GM23338 (cell line): ENCODE measurements around the gene MAPK14. TPM values are rescaled to one million over a fixed set of nuclear protein-coding genes. Genes with fewer than 3 reads are reported as not detected.

Experiments used
- ATAC-seq: fragments of 200-7000 bp; cut with Tn5 transposase; 3 replicates; pipeline ENCODE4 v1.9.1; 2020
- DNase-seq: peaks from one replicate; pipeline ENCODE4 v3.0.0-alpha.2; 2015; ENCODE audit warnings: low spot score
- H2AFZ ChIP-seq: fragments of 200-600 bp; sonication (generic); 2 replicates; pipeline ENCODE4 v1.8.0; 2016; ENCODE audit warnings: antibody characterized with exemption, mild to moderate bottlenecking, moderate library complexity
- H3F3A ChIP-seq: fragments of 200-600 bp; sonication (generic); replicated peaks from 2 replicates; pipeline ENCODE4 v1.8.0; 2017; ENCODE audit warnings: antibody characterized with exemption, mixed run types, low read depth
- H3K27ac ChIP-seq: fragments of 200-600 bp; sonication (generic); 2 replicates; pipeline ENCODE4 v1.6.1; 2016; ENCODE audit warnings: low read depth
- H3K27me3 ChIP-seq: fragments of 200-600 bp; sonication (generic); 2 replicates; pipeline ENCODE4 v1.8.0; 2016; ENCODE audit warnings: mild to moderate bottlenecking, mixed run types, moderate library complexity; ENCODE audit not compliant: insufficient read depth
- H3K36me3 ChIP-seq: fragments of 200-600 bp; sonication (generic); 2 replicates; pipeline ENCODE4 v1.8.0; 2016; ENCODE audit warnings: mild to moderate bottlenecking; ENCODE audit not compliant: insufficient read depth
- H3K4me1 ChIP-seq: fragments of 200-600 bp; sonication (generic); 2 replicates; pipeline ENCODE4 v1.8.0; 2016; ENCODE audit warnings: mild to moderate bottlenecking, moderate library complexity; ENCODE audit not compliant: insufficient read depth
- H3K4me2 ChIP-seq: fragments of 200-600 bp; sonication (generic); 2 replicates; pipeline ENCODE4 v1.7.1; 2017; ENCODE audit warnings: mixed run types
- H3K4me3 ChIP-seq: fragments of 200-600 bp; sonication (generic); 2 replicates; pipeline ENCODE4 v1.6.1; 2016; ENCODE audit warnings: mixed run types
- H3K79me2 ChIP-seq: fragments of 200-600 bp; sonication (generic); replicated peaks from 2 replicates; pipeline ENCODE4 v1.8.0; 2017; ENCODE audit warnings: mild to moderate bottlenecking; ENCODE audit not compliant: insufficient read depth
- H3K9me2 ChIP-seq: fragments of 200-600 bp; sonication (generic); 2 replicates; pipeline ENCODE4 v1.8.0; 2017; ENCODE audit not compliant: insufficient read depth
- H4K20me1 ChIP-seq: fragments of 200-600 bp; sonication (generic); replicated peaks from 2 replicates; pipeline ENCODE4 v1.8.0; 2017; ENCODE audit warnings: mild to moderate bottlenecking; ENCODE audit not compliant: insufficient read depth
- H3K27ac Mint-ChIP-seq: 2 replicates; pipeline ENCODE4 v1.8.0; 2020; ENCODE audit warnings: inconsistent platforms, mild to moderate bottlenecking, moderate library complexity, mixed read lengths
- H3K27me3 Mint-ChIP-seq: 3 replicates; pipeline ENCODE4 v1.8.0; 2022; ENCODE audit warnings: low read depth, mild to moderate bottlenecking, moderate library complexity, mixed read lengths, inconsistent platforms; ENCODE audit not compliant: insufficient read depth, poor library complexity
- H3K36me3 Mint-ChIP-seq: 3 replicates; pipeline ENCODE4 v1.8.0; 2021; ENCODE audit warnings: low read depth, mild to moderate bottlenecking, inconsistent platforms, moderate library complexity, mixed read lengths
- H3K4me1 Mint-ChIP-seq: 3 replicates; pipeline ENCODE4 v1.8.0; 2020; ENCODE audit warnings: mild to moderate bottlenecking, inconsistent platforms, mixed read lengths
- H3K4me3 Mint-ChIP-seq: 3 replicates; pipeline ENCODE4 v1.8.0; 2021; ENCODE audit warnings: moderate library complexity, mild to moderate bottlenecking, inconsistent platforms, mixed read lengths
- H3K9me3 Mint-ChIP-seq: 3 replicates; pipeline ENCODE4 v1.8.0; 2020; ENCODE audit warnings: moderate library complexity, mild to moderate bottlenecking, inconsistent platforms, mixed read lengths
- CTCF ChIP-seq, 2 experiments: fragments of 200-600 bp in 1 of 2; sonication (generic) in 1 of 2; conservative IDR thresholded peaks; 2 replicates each; pipeline versions ENCODE4 v1.5.1 to v1.6.1; 2016 to 2017; ENCODE audit warnings: antibody characterized with exemption in 2 of 2, low read depth in 2 of 2, mild to moderate bottlenecking in 2 of 2, moderate library complexity in 1 of 2
- EZH2phosphoT487 ChIP-seq: fragments of 200-600 bp; sonication (generic); IDR thresholded peaks from one replicate; pipeline ENCODE4 v1.8.1; 2018; ENCODE audit warnings: antibody characterized with exemption; ENCODE audit not compliant: unreplicated experiment
- POLR2AphosphoS5 ChIP-seq: IDR thresholded peaks from 2 replicates; pipeline ENCODE4 v1.6.1; 2016; ENCODE audit warnings: antibody characterized with exemption, low read depth
- STAT1 ChIP-seq: IDR thresholded peaks from one replicate; pipeline ENCODE4 v1.6.1; 2016; ENCODE audit warnings: antibody characterized with exemption; ENCODE audit not compliant: unreplicated experiment
- ZNF114 ChIP-seq: fragments of 250-450 bp; sonication (Bioruptor Pico); IDR thresholded peaks from 2 replicates; pipeline ENCODE4 v1.5.0; 2020; ENCODE audit warnings: mild to moderate bottlenecking, moderate library complexity
- ZNF331 ChIP-seq: fragments of 250-450 bp; sonication (Bioruptor Pico); IDR thresholded peaks from 2 replicates; pipeline ENCODE4 v1.5.0; 2020; ENCODE audit warnings: low read depth, mild to moderate bottlenecking, moderate library complexity
- polyA plus RNA-seq: library from polyadenylated mRNA; unstranded; fragments of >200 nt; fragmentation: Nextera tagmentation; extraction: Ambion mirVana; gene quantifications from 2 replicates; pipeline ENCODE4 v1.2.1, GENCODE V29; 2016
- total RNA-seq: library from RNA; depleted of rRNA; stranded (reverse); fragments of >200 nt; shearing (Covaris generic); gene quantifications from 2 replicates; pipeline ENCODE4 v1.2.3, GENCODE V29; 2014

The MAPK14 gene
- total and polyA plus RNA-seq, 2 experiments from 2014 or later: 8.8 to 44.5 TPM

DNA sequence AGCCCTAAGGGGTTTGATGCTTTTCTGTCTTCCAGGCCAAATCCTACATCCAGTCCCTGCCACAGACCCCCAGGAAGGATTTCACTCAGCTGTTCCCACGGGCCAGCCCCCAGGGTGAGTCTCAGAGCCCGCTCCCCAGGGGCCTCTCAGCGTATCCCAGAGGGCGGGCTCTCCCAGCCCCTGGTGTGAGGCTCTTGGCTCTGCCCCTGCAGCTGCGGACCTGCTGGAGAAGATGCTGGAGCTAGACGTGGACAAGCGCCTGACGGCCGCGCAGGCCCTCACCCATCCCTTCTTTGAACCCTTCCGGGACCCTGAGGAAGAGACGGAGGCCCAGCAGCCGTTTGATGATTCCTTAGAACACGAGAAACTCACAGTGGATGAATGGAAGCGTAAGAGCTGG is 111.1 kb downstream of the MAPK14 start:
- Mint-ChIP-seq H3K4me3 (no peak overlapping the region), H3K36me3 (peaks cover 2% of the 10 kb centered on the region; the same call in 2 of the 3 replicates), H3K27ac (no peak overlapping the region), H3K27me3 (peaks cover 7% of the 10 kb centered on the region), H3K4me1 (peaks cover 17% of the 10 kb centered on the region), H3K9me3 (no peaks in the 10 kb centered on the region)
- no peak overlapping the region for H3K27ac ChIP-seq
- H2AFZ ChIP-seq: no peak overlapping the region
- no peak overlapping the region for H3K4me2 ChIP-seq
- H3K27me3 ChIP-seq: no peaks in the 10 kb centered on the region
- 0 out of 2 replicates have a peak, but pooled peaks cover 4% of the 10 kb centered on the region for H3F3A ChIP-seq
- H3K36me3 ChIP-seq: no peaks in the 10 kb centered on the region
- TF ChIP-seq STAT1: no peak
- TF ChIP-seq POLR2AphosphoS5: no peak
- no peak overlapping the region for H3K4me3 ChIP-seq
- DNase-seq: no peak
- H3K9me2 ChIP-seq: no peaks in the 10 kb centered on the region
- no peaks in the 10 kb centered on the region for H3K79me2 ChIP-seq
- no peak for ATAC-seq
- H3K4me1 ChIP-seq: peaks cover 13% of the 10 kb centered on the region
- H4K20me1 ChIP-seq: no peaks in the 10 kb centered on the region

- H3K36me3 Mint-ChIP-seq: peaks cover 2% of the 10 kb centered on the region; the same call in 2 of the 3 replicates
- ATAC-seq (peak; percentile 95), DNase-seq (peak; percentile 83)
- Histone ChIP-seq H4K20me1 (no peaks in the 10 kb centered on the region), H3K27ac (no peak overlapping the region), H3K27me3 (no peaks in the 10 kb centered on the region), H3K4me2 (no peak overlapping the region), H2AFZ (no peak overlapping the region), H3K4me3 (no peak overlapping the region), H3K4me1 (peaks cover 13% of the 10 kb centered on the region), H3K9me2 (no peaks in the 10 kb centered on the region), H3K79me2 (no peaks in the 10 kb centered on the region), H3K36me3 (no peaks in the 10 kb centered on the region), H3F3A (0 out of 2 replicates have a peak, but pooled peaks cover 4% of the 10 kb centered on the region)
- no peak overlapping the region for H3K4me3 Mint-ChIP-seq
- peaks cover 7% of the 10 kb centered on the region for H3K27me3 Mint-ChIP-seq
- peaks cover 17% of the 10 kb centered on the region for H3K4me1 Mint-ChIP-seq
- H3K27ac Mint-ChIP-seq: no peak overlapping the region; the same call in 1 of the 2 replicates
- H3K9me3 Mint-ChIP-seq: no peaks in the 10 kb centered on the region
- TF ChIP-seq CTCF (conservative IDR thresholded peaks at IDR 0.05; ENCODE audit: low read depth in 2 of 2) (peak; percentile 71 to 89), EZH2phosphoT487 (no peak)
Measured at GRCh38 chr6:36139431-36139830, 111.8 kb downstream of the MAPK14 start.

DNA sequence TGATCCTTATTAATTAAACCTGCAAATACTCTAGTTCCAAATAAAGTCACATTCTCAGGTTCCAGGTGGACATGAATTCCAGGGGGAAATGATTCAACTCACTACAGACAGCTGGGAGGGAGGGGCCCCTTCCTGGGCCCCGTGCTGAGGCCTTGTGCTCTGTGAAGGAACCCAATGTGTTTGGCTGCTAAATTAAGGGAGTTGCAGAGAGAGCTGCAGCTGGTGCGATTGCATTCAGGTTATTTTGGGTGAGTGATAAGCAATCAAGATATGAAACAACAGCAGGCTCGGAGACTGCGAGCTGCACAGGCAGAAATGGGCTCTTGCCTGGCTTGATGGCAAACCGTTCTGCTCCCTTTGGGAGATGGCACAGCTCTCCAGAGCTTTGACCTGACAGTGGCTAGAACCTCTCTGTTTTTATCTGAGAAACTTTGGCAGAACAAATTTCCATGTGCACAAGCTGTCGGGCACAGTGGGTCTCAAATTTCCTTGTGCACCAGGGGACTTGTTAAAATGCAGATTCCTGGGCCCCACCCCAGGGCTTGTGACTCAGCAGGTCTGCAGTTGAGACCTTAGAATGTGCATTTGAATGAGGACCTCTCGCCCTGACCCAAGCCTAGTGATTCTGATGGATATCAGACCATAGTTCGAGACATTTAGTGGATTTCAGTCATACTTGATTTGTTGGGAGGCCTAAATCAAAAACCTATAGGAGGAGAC is 112.5 kb downstream of the MAPK14 start:
- H4K20me1 ChIP-seq: no peaks in the 10 kb centered on the region
- TF ChIP-seq ZNF114 (CRISPR knock-in tag) (no peak), ZNF331 (CRISPR knock-in tag) (no peak)
- no peak overlapping the region for H3K4me3 ChIP-seq
- Mint-ChIP-seq H3K4me3 (peak overlapping the region; percentile 1; the same call in 1 of the 3 replicates), H3K27me3 (peaks cover 7% of the 10 kb centered on the region), H3K36me3 (peaks cover 2% of the 10 kb centered on the region; the same call in 2 of the 3 replicates), H3K27ac (peak overlapping the region; percentile 14; the same call in 1 of the 2 replicates), H3K4me1 (peaks cover 17% of the 10 kb centered on the region), H3K9me3 (no peaks in the 10 kb centered on the region; the same call in 2 of the 3 replicates)
- peak overlapping the region; percentile 57 for H3K4me2 ChIP-seq
- no peaks in the 10 kb centered on the region for H3K9me2 ChIP-seq
- H3K27ac ChIP-seq: no peak overlapping the region
- H3K4me1 ChIP-seq: peaks cover 13% of the 10 kb centered on the region
- no peak overlapping the region; the same call in 1 of the 2 replicates for H2AFZ ChIP-seq
- 0 out of 2 replicates have a peak, but pooled peaks cover 4% of the 10 kb centered on the region for H3F3A ChIP-seq
- H3K36me3 ChIP-seq: no peaks in the 10 kb centered on the region
- peak; percentile 22 for DNase-seq
- ATAC-seq: peak; percentile 34
- no peaks in the 10 kb centered on the region for H3K79me2 ChIP-seq
- no peaks in the 10 kb centered on the region for H3K27me3 ChIP-seq
